Vagina (tissue), 2 donors: ENCODE results near the gene PKN1.

Experiments used
- CTCF ChIP-seq, 3 experiments: fragments of 450-650 bp in 2 of 3; fragments of 200-600 bp in 1 of 3; sonication (generic) in 1 of 3; IDR thresholded peaks; one replicate each; pipeline ENCODE4 v1.5.1; 2017 to 2019; ENCODE audit warnings: antibody characterized with exemption in 3 of 3, mild to moderate bottlenecking in 2 of 3, moderate library complexity in 2 of 3
- POLR2AphosphoS5 ChIP-seq, 2 donors: sonication (generic); formaldehyde crosslinking; IDR thresholded peaks; one replicate each; pipeline ENCODE4 v1.9.0; 2017; ENCODE audit warnings: antibody characterized with exemption in 2 of 2, mild to moderate bottlenecking in 2 of 2, low read depth in 1 of 2; ENCODE audit not compliant: insufficient read depth in 1 of 2

DNA sequence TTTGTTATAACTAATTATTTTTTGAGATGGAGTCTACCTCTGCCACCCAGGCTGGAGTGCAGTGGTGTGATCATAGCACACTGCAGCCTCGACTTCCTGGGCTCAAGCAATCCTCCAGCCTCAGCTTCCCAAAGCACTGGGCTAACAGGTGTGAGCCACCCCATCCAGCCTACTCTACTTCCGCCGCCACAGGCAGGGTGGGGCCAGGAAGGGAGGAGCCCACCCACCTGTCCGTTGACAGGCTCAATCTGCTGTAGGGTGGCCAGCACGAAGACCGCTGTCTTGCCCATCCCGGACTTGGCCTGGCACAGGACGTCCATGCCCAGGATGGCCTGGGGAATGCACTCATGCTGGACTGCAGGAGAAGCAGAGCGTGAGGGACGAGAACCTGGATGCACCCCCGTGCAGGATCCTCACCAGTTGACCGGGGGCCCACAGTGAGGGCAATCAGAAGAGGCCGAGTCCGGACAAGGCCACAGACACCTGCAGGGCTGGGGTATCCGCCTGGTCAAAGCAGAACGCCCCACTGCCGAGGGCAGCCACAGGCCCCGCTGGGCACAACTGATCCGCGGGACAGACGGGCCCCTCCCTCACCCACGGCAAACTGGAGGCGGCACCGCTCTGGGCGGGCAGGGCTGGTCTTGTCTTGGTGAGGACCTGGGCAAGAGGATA is 20.6 kb upstream of the PKN1 start:
- TF ChIP-seq POLR2AphosphoS5 (IDR thresholded peaks at IDR 0.05; ENCODE audit: insufficient read depth in 1 of 2, low read depth in 1 of 2): no peak
- no peak for TF ChIP-seq CTCF (IDR thresholded peaks at IDR 0.05)
